ENCODE measurements around the gene KLB.

- TF ChIP-seq CTCF (IDR thresholded peaks at IDR 0.05): no peak
- no peak for TF ChIP-seq POLR2A (IDR thresholded peaks at IDR 0.05)
Observed at GRCh38 chr4:39406763-39407583, at the start of gene KLB.
